K562 (cell line): ENCODE measurements around the gene OR6K3.

Source experiments
- TF ChIP-seq, protein P1 (sequence below), 2 experiments: fragments of 200-800 bp in 1 of 2; sonication (Bioruptor generic) in 1 of 2; sonication (generic) in 1 of 2; formaldehyde crosslinking in 1 of 2; IDR thresholded peaks in 1 of 2; conservative IDR thresholded peaks in 1 of 2; 2 replicates each; pipeline versions ENCODE4 v1.5.0 to v1.6.1; 2016 to 2020; ENCODE audit warnings: missing compliant biosample characterization in 1 of 2, missing genetic modification characterization in 1 of 2, missing genetic modification reagents in 1 of 2
- TF ChIP-seq, protein P2 (sequence below): fragments of 450-650 bp; IDR thresholded peaks from 2 replicates; pipeline ENCODE4 v1.7.0; 2016; ENCODE audit warnings: borderline replicate concordance

DNA sequence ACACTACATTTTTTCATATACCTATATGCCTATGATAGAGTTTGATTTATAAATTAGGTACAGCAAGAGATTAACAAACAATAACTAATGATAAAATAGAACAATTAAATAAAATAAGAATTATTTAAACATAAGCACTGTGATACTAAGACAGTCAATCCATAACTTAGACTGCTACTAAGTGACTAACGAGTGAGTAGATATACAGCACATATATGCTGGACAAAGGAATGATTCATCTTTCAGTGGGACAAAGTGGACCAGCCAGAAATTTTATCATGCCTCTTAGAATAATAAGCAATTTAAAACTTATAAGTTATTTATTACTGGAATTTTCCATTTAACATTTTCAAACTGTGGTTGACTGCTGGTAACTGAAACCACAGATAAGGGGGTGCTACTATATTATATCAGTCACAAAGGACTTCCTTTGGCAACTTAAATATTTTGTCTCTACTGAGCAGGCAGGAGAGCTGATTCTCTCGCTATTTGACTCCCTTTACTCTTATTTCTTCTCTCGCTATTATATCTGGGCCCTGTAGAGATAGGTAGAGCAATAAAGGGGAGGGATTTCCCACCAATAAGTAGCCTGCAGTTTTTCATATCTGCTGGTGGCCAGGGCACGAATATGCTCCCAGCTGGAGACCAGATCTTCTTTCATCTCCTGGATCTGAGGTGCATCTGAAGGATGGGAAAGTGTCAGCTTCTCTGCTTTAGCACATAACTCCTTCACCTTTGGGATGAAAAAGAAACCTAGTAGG is 44.8 kb downstream of the OR6K3 start:
- TF ChIP-seq, protein P1, sequence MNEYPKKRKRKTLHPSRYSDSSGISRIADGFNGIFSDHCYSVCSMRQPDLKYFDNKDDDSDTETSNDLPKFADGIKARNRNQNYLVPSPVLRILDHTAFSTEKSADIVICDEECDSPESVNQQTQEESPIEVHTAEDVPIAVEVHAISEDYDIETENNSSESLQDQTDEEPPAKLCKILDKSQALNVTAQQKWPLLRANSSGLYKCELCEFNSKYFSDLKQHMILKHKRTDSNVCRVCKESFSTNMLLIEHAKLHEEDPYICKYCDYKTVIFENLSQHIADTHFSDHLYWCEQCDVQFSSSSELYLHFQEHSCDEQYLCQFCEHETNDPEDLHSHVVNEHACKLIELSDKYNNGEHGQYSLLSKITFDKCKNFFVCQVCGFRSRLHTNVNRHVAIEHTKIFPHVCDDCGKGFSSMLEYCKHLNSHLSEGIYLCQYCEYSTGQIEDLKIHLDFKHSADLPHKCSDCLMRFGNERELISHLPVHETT (CRISPR knock-in tag; conservative IDR thresholded peaks at IDR 0.05 in 1 of 2, IDR thresholded peaks at IDR 0.05 in 1 of 2) = no peak
- TF ChIP-seq, protein P2, sequence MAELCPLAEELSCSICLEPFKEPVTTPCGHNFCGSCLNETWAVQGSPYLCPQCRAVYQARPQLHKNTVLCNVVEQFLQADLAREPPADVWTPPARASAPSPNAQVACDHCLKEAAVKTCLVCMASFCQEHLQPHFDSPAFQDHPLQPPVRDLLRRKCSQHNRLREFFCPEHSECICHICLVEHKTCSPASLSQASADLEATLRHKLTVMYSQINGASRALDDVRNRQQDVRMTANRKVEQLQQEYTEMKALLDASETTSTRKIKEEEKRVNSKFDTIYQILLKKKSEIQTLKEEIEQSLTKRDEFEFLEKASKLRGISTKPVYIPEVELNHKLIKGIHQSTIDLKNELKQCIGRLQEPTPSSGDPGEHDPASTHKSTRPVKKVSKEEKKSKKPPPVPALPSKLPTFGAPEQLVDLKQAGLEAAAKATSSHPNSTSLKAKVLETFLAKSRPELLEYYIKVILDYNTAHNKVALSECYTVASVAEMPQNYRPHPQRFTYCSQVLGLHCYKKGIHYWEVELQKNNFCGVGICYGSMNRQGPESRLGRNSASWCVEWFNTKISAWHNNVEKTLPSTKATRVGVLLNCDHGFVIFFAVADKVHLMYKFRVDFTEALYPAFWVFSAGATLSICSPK = no peak
